ENCODE results near the gene MYH16.
"Not testable (repeated sequence)": the region's sequence is repeated elsewhere in the genome, so short reads cannot be mapped to it uniquely, and the experiment has no call there.

The MYH16 gene

DNA sequence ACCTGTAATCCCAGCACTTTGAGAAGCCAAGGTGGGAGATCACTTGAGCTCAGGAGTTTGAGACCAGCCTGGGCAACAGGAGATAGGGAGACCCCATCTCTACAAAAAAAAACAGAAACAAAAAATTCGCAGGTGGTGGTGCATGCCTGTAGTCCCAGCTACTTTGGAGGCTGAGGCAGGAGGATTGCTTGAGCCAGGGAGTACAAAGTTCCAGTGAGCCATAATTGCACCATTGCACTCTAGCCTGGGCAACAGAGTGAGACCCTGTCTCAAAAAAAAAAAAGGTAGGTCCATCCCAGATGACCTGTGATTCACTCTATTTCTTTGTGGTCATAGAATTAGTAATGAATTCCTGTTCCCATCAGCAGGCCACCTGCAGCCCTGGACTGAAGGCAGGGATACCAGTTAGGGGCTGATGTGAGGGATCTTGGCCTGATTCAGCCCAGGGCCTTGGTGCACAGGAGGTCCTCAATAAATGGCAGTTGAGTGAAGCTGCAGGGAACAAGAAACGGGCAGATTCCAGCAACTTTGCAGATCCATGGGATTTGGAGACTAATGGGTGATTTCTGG is at the start of gene MYH16:
Gene MYH16 (plus strand): TSS at position 364 of the 570 bp plus-strand sequence.
- no peak for DNase-seq

DNA sequence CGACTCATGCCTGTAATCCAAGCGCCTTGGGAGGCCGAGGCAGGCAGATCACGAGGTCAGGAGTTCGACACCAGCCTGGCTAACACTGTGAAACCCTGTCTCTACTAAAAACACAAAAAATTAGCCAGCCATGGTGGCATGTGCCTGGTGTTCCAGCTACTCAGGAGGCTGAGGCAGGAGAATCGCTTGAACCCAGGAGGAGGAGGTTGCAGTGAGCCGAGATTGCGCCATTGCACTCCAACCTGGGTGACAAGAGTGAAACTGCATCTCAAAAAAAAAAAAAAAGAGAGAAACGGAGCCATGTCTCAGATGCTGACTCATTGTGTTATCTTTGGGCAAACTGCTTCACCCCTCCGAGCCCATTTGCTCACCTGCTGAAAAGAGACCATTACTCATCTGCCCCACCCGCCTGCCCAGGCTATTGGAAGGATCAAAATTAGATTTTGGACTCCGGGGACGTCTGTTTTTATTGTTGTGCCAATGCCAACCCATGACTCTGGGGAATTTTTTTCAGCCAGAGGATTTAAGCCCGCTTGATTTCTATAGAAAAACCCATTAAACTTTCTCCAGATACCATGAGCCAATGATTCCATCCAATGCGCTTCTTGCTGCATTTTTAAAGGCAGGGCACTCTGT is 48.3 kb upstream of the MYH16 start:
- not testable (repeated sequence) for DNase-seq

DNA sequence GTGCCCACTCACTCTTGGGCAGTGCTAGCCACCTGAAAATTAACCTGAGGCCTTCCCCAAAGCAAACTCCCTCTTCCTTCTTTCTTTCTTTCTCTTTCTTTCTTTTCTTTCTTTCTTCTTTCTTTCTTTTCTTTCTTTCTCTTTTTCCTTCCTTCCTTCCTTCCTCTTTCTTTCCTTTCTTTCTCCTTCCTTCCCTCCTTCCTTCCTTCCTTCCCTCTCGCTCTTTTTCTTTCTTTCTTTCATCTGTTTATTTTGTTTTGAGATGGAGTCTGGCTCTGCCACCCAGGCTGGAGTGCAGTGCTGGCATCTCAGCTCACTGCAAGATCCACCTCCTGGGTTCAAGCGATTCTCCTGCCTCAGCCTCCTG is 47.8 kb upstream of the MYH16 start:
- DNase-seq: no peak

DNA sequence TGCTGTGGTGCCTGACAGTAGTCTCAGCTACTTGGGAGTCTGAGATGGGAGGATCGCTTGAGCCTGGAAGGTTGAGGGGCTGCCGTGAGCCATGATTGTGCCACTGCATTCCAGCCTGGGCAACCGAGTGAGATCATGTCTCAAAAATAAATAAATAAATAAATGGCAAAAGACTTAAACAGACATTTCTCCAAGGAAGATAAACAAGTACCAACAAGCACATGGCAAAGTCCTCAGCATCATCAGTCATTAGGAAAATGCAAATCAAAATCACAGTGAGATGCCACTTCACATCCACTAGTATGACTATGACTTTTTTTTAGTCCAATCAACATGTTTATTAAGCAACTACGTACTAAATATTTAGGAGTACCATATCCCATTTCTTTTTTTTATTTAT is 43.4 kb upstream of the MYH16 start:
- DNase-seq: no peak

DNA sequence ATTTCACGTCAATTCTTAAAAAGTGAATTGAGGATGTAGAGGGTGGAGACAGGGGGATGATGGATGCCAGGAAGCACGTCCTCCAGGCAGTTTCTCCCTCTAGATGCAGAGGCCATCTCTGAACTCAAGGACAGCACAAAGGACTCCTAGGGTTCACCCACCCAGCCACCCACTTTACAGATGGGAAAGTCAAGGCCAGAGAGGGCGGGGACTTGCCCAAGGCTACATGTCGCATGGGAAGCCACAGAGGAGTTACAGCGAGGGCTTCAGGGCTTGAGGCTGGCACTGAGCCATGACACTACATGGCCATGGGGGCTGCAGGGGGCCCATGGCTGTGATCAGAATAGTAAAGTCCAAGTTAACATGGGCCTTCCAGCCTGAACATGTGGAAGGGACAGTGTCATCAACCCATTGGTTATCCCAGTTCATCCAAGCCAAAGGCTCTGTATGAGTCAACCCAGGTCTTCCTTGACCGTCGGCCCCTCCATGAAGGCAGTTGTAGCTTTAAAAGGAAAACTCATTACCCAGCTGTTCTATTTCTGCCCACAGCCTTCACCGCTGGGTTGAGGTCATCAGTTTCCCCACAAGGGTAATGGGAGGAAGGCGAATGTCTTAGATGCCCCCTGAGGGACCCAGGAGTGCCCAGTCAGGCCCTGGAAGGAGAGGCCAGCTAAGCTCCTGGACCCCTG is 40.4 kb upstream of the MYH16 start:
- DNase-seq: no peak

DNA sequence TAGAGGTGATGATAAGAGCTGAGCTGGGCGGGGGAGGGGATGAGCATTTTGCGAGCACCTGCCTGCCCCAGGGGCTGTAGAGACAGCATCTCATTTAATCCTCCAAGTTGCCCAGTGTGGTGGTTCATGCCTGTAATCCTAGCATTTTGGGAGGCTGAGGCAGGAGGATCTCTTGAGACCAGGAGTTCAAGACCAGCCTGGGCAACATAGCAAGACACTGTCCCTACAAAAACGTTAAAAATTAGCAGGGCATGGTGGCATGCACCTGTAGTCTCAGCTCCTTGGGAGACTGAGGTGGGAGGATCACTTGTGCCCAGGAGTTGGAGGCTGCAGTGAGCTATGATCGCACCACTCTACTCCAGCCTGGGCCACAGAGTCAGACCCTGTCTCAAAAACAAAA is 39.7 kb upstream of the MYH16 start:
- not testable (repeated sequence) for DNase-seq

DNA sequence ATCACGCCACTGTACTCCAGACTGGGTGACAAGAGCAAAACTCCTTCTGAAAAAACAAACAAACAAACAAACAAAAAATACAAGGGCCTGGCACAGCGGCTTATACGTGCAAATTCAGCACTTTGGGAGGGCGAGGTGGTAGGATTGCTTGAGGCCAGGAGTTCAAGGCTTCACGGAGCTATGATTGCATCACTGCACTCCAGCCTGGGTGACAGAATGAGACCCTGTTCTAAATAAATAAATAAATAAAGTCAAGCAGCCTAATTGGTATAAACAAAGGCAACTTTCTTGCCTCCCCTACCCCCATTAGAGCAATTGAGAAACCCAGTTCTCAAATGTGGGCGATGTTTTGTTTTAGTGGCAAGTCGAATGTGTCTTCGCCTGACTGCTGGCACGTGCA is 38.5 kb upstream of the MYH16 start:
- no peak for DNase-seq

DNA sequence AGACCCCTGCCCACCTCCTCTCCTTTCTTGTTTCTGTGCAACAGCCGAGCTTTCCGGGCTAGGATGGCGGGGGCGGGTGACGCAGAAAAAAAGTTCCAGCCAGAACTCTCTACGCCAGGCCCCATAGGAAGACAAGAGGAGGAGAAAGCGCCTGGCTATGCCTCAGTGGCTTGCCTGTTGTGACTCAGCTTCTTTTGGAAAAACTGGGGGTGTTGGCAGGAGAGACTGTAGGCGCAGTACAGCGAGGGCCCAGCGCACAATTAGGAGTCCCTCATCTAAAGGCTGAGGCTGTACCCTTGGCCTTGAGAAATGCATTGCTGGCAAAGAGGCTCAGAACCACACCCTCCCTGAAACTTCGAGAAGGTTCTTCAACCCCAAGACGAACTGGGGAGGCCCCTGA is 36.7 kb upstream of the MYH16 start:
- DNase-seq: no peak

DNA sequence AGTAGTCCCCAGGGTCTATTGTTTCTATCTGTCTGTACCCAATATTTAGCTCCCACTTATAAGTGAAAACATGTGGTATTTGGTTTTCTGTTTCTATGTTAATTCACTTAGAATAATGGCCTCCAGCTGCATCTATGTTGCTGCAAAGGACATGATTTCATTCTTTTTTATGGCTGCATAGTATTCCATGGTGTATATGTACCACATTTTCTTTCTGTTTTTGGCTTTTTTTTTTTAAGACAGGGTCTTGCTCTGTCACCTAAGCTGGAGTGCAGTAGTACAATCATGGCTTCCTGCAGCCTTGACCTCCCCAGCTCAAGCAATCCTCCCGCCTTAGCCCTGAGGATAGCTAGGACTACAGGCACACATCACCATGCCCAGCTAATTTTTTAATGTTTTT is 34.8 kb upstream of the MYH16 start:
- not testable (repeated sequence) for DNase-seq

DNA sequence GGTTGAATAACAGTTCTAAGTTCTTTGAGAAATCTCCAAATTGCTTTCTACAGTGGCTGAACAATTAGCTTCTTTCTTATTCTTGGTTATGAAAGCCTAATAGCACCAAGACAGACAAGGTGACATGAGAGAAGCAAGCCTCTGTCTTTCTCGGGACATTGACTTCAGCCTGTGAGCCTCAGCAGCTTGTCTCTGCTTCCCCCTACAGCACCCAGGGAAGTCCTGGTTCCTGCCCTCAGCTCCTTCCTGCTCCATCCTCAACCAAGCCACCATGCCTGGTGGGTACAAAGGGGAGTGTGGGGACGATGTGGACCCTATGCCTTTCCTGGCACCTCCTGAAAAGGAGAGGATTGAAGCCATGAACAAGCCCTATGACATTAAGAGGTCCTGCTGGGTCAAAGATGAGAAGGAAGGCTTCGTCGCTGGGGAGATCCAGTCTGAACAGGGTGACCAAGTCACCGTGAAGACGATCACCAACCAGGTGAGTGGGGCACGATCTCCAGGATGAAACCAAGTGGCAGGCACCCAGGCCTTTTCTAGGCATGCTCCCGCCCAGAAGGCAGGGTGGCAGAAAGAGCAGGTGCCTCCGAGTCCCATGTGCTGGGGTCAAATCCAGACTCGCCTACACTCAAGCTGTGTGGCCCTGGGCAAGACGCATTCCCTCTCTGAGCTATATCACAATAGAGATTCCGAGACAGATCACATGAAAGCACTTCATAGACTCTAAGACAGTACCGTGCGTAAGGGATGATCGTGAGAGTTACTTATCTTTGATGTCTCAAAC is 33.9 kb upstream of the MYH16 start:
- no peak for DNase-seq

DNA sequence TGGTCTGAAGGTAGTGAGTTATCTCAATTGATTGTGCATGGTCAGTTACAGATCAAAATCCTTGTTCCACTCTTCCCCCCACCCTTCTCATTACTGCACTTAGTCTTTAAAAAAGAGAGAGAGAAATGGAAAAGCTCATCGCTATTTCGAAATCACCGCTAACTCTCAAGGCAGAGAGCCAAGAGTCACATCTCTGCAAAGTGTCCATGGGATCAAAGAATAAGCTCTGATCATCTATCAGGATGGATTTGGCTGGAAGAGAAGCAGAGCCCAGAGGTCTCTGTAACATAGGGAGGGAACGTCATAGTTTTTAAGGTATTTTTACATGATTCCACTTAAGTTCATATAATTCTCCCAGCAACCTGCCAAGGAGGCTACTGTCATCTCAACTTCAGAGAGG is 30.0 kb upstream of the MYH16 start:
- DNase-seq: no peak

DNA sequence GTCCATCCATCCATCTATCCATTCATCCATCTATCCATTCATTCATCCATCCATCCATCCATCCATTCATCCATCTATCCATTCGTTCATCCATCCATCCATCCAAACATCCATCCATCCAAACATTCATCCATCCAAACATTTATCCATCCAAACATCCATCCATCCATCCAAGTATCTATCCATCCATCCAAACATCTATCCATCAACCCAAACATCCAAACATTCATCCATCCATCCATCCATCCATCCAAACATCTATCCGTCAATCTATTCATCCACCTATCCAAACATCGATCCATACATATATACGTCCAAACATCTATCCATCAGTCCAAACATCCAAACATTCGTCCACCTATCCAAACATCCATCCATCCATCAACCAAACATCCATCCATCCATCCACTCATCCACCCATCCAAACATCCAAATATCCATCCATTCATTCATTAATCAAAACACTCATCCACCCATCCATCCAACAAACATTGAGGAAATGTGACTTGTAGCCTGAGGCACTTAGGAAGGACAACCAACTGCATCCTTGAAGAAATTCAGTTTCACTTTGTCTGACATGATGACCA is 28.8 kb upstream of the MYH16 start:
- no peak for DNase-seq

DNA sequence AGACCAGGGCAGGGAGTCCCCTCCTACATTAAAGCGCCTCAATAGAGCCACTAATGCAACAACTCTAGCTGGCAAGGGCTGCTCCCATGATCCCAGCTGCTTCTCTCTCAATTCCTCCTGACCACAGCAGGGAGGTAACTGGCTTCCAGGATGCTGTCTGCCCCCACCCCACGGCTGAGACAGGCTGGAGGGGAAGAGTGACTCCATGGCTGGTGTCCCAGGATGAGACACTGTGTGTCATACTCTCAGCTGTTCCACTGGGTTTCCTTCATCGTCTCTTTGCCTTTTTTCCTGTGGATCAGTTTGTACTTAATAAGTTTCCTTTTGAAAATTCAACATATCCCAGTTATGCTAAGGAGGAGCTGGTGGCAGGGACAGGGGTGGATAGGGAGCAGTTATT is 27.7 kb upstream of the MYH16 start:
- DNase-seq: no peak

DNA sequence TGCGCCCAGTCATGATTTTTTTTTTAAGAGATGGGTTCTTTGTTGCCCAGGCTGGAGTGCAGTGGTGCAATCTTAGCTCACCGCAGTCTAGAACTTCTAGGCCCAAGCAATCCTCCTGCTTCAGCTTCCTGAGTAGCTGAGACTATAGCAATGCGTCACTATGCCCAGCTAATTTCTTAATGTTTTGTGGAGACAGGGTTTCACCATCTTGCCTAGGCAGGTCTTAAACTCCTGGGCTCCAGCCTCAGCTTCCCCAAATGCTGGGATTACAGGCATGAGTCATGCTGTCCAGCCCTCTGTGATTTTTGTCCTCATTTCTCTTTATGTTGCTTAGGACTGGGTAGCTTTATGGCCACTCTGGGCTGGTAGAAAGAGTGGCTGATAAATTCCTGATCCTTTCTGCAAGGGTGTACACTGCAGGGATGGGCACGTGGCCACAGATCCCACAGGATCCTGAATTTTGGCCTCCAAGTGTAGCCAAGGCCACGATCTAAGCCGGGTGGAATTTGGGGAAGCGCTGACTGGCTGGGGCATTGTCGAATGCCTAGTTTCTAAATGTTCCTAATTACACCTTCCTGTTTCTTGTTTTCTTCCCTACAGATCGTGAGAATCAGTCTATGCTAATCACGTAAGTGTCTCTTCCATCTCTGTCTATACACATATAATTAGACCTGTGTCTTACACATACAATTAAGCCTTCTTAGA is 24.1 kb upstream of the MYH16 start:
- no peak for DNase-seq

DNA sequence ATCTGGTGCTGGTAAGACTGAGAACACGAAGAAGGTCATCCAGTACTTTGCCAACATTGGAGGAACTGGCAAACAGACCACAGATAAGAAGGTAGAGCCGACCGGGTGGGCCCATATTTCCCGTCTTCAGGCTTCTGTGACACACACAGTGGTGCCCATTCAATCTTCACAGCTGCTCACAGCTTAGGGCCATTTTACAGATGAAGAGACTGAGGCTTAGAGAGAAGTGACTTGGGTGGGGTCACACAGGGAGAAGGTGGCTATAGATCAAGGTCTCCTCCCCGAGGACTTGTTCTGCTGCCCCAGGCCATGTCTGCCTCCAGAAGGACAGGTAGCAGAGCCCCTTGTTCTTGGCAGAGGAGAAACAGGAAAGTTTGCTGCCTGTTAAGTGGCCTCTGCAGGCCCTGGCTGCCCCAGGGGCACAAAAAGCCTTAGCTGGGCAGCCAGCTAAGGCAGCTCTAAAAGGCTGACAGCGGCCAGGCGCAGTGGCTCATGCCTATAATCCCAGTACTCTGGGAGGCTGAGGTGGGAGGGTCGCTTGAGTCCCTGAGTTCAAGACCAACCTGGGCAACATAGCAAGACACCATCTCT is 22.6 kb upstream of the MYH16 start:
- no peak for DNase-seq

DNA sequence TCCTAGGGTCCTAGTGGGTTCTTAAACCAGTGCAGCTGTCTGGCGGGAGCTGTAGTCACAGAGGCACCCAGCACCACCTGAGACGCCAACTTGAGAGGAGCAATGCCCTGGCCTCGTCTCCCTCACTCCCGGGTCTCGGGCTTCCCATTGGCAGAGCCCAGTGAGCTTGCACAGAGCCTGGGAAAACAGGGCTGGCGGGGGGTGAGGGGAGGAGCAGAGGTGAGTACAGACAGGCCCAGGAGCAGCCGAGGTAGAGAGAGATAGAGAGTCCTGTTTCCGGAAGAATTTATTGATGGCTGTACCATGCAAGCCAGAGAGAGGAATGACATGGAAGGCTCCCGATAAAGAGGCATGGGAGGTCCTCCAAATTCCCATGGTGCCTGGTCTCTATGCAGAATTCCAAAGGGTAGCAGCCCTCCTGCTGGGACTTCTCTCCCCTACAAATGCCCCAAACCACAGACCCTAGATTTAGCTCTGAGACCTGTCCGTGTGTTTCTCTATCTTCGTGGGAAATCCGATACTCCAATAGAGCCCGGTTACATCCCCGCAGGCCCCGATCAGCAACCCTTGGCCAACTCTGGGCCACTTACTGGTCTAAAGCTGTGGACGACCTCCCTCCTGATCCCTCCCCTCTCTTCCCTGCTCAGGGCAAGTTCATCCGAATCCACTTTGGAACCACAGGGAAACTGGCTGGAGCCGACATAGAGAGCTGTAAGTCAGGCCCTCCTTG is 20.3 kb upstream of the MYH16 start:
- no peak for DNase-seq

DNA sequence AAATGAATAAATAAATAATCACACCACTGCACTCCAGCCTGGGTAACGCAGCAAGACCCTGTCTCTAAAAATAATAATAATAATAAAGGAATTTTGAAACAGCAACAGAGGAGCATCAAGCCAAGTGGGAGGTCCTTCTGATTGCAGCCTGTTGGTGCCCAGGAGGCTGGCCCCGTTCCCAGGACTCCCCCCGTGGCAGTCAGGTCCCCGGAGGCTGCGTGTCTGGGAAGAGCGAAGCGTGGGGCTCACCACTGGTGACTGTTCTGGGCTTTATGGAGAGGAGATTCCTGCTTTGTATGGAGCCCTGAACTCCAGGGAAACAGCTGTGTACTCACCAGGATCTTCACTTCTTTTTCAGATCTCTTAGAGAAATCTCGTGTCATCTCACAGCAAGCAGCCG is 19.3 kb upstream of the MYH16 start:
- DNase-seq: no peak

DNA sequence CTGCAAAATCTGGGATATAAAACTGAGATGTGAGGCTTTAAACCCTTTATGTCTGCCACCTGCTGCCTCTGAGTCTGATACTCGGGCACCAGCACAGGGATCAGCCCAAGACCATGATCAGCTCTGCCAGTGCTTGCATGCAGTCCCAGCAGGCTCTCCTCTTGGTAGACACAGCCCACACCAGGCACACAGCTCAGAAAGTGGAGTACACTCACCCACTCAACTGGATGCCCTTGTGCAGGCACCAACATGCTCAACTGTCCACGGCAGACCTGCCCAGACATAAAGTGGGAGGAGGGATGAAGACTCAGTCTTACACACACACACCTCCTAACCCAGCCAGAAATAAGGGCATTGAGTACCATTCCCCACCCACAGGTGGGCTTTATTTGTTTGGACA is 18.2 kb upstream of the MYH16 start:
- no peak for DNase-seq

DNA sequence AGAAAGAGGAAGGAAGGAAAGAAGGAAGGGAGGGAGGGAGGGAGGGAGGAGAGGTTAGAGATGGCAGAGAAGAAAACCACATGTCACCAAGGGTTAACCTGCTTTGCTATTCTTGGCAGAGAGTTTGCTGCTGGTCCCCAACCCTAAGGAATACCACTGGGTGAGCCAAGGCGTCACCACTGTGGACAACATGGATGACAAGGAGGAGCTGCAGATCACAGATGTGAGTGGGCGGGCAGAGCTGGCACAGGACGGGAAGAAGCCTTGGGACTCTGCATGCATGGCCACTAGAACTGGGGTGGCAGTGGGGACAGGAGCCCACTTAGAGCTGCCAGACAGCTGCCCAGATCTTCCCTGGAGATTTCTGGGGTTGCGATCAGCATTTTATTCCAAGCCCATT is 17.2 kb upstream of the MYH16 start:
- DNase-seq: no peak

DNA sequence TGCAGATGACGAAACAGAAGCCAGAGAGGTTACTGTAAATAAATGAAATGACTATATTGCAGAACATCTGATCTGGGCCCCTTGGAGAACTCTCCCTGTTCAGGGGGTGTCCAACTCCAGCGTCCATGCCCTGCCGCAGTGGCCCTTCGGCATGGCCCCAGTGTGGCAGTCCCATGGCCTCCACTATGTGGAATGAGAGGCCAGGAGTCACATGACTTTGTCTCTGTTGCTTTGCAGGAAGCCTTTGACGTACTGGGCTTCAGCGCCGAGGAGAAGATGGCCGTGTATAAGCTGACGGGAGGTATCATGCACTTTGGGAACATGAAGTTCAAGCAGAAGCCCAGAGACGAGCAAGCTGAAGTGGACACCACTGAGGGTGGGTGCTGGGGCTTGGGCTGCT is 15.6 kb upstream of the MYH16 start:
- no peak for DNase-seq

DNA sequence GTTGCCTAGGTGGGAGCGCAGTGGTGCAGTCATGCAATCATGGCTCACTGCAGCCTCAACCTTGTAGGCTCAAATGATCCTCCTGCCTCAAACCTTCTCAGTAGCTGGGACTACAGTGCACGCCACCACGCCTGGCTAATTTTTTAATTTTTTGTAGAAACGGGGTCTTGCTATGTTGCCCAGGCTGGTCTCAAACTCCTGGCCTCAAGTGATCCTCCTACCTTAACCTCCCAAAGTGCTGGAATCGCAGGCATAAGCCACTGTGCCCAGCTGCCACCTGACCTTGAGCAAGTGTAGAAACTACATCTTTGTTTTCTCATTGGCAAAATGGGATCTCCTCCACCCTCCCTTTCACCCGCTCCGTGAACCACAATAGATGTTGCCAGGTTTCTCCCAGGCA is 15.0 kb upstream of the MYH16 start:
- no peak for DNase-seq

DNA sequence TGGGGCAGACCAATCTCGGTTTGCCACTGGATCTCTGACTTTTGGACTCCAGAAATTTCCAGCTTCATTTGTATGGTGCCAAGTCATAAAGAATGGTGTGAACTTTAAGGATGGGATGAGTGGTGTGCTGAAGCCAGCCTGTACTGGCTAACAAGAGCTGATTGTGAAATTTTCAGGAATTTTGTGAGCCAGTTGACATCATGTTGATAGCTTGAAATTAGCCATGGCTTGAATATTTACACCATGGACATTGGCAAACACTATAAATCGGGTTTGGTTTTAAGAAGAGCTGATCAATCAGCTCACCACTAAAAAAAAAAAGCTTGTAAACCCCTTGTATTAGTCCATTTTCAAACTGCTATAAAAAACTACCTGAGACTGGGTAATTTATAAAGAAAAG is 14.1 kb upstream of the MYH16 start:
- DNase-seq: no peak

All from NCI-H187 (cell line).